ENCODE measurements around the gene SLC22A8. TPM values are rescaled to one million over a fixed set of nuclear protein-coding genes. Genes with fewer than 3 reads are reported as not detected.
"Not testable (repeated sequence)": the region's sequence is repeated elsewhere in the genome, so short reads cannot be mapped to it uniquely, and the experiment has no call there.

SLC22A8 gene, protein sequence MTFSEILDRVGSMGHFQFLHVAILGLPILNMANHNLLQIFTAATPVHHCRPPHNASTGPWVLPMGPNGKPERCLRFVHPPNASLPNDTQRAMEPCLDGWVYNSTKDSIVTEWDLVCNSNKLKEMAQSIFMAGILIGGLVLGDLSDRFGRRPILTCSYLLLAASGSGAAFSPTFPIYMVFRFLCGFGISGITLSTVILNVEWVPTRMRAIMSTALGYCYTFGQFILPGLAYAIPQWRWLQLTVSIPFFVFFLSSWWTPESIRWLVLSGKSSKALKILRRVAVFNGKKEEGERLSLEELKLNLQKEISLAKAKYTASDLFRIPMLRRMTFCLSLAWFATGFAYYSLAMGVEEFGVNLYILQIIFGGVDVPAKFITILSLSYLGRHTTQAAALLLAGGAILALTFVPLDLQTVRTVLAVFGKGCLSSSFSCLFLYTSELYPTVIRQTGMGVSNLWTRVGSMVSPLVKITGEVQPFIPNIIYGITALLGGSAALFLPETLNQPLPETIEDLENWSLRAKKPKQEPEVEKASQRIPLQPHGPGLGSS
- total RNA-seq, result not detected
- polyA plus RNA-seq, result not detected
- long read RNA-seq, donor 1, result 0 reads
- long read RNA-seq, donor 2, result 0 reads
- long read RNA-seq, donor 3, result 0 reads
- long read RNA-seq, donor 4, result 0 reads
- long read RNA-seq, donor 5, result 0 reads
- long read RNA-seq, donor 6, result 0 reads
- long read RNA-seq, donor 7, result 0 reads
- long read RNA-seq, donor 8, result 0 reads
- long read RNA-seq, donor 9, result 0 reads
- long read RNA-seq, donor 10, result 0 reads

DNA sequence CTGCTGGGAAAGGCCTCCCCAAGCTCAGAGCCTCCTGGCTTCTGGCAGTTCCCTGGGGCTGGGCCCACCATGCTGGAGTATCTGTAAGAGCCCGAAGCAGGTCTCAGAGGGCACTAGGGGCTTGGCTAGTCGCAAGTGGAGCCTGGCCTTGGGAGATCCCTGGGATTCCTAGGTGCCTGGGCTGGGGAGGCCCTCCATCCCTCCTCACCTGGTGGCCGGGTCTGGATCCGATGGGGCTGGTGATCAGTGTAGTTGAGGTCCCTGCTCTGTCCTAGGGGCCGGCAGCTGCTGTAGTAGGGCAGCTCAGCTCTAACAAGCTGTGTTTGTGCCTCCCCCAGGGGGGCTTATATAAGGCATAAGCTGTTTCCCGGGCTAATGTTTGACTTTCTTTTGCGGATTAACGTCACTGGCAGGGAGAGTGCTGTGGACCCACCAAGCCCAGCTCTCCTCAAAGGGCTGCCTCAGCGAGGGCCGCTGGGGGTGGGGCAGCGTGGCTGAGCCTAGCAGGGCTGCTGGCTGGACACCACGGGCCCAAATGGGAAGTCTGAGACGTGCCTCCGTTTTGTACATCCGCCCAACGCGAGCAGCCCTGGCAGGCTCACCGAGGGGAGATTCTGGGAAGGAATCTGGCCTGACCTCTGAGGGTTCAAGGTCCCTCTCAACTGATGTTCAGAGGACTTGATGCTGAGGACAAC, at the start of gene SLC22A8:
Gene SLC22A8 (minus strand): TSS at position 321 of the 695 bp plus-strand sequence. CDS start 883 bp downstream, outside the sequence.
- WGBS, 4 donors, result 67 to 79% (median 71%) methylated on average over 10 to 18 of the region's 18 CpGs
- H3K4me3 ChIP-seq, result no peak within 1 kb of the TSS
- H3K27me3 ChIP-seq, result no peaks in the 10 kb centered on the region
- DNase-seq, result no peak
- no peaks in the 10 kb centered on the region for H3K9me3 ChIP-seq (replicated peaks in 1 of 3)
- no peaks in the 10 kb centered on the region for H3K4me1 ChIP-seq (replicated peaks in 1 of 2)
- no peak within 1 kb of the TSS for H3K27ac ChIP-seq
- intact Hi-C loops (cut with DNase I), result no loop called here
- H3K36me3 ChIP-seq (replicated peaks in 1 of 2), result no peaks in the 10 kb centered on the region
- no peak for TF ChIP-seq POLR2A (IDR thresholded peaks at IDR 0.05)
- TF ChIP-seq, protein P1, sequence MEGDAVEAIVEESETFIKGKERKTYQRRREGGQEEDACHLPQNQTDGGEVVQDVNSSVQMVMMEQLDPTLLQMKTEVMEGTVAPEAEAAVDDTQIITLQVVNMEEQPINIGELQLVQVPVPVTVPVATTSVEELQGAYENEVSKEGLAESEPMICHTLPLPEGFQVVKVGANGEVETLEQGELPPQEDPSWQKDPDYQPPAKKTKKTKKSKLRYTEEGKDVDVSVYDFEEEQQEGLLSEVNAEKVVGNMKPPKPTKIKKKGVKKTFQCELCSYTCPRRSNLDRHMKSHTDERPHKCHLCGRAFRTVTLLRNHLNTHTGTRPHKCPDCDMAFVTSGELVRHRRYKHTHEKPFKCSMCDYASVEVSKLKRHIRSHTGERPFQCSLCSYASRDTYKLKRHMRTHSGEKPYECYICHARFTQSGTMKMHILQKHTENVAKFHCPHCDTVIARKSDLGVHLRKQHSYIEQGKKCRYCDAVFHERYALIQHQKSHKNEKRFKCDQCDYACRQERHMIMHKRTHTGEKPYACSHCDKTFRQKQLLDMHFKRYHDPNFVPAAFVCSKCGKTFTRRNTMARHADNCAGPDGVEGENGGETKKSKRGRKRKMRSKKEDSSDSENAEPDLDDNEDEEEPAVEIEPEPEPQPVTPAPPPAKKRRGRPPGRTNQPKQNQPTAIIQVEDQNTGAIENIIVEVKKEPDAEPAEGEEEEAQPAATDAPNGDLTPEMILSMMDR (IDR thresholded peaks at IDR 0.05), result no peak

DNA sequence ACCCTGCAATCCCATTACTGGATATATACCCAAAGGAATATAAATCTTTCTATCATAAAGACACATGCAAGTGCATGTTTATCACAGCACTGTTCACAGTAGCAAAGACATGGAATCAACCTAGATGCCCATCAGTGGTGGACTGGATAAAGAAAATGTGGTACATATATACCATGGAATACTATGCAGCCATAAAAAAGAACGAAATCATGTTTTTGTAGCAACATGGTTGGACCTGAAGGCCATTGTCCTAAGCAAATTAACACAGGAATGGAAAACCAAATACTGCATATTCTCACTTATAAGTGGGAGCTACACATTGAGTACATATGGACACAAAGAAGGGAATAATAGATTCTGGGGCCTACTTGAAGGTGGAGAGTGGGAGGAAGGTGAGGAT, 30.6 kb upstream of the SLC22A8 start:
- 44 to 63% (median 56%) methylated on average over 1 of the region's 1 CpG for WGBS, 4 donors
- intact Hi-C loops (cut with DNase I); H3K4me1 ChIP-seq (replicated peaks in 1 of 2); H3K27me3 ChIP-seq; H3K27ac ChIP-seq; H3K36me3 ChIP-seq (replicated peaks in 1 of 2); DNase-seq; H3K9me3 ChIP-seq (replicated peaks in 1 of 3); H3K4me3 ChIP-seq: not testable (repeated sequence)

DNA sequence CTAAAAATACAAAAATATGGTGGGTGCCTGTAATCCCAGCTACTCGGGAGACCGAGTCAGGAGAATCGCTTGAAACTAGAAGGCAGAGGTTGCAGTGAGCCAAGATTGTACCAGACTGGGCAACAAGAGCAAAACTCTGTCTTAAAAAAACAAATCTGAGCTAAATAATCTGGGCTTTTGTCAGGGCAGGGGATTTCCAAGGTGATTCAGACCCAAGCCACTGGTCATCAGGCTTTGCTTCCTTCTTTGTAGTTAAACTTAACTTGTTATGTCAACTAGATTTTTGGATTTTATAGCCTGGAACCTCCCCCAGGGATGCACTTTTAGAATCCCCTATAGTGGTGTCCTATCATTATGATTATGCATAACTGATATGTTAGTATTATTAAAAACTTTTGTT, 27.0 kb upstream of the SLC22A8 start:
- Histone ChIP-seq H3K27ac (no peak overlapping the region), H3K27me3 (peaks cover 8% of the 10 kb centered on the region), H3K4me3 (no peak overlapping the region), H3K36me3 (replicated peaks in 1 of 2) (no peaks in the 10 kb centered on the region), H3K4me1 (replicated peaks in 1 of 2) (no peaks in the 10 kb centered on the region), H3K9me3 (replicated peaks in 1 of 3) (no peaks in the 10 kb centered on the region)
- intact Hi-C loops (cut with DNase I), result no loop called here
- DNase-seq, result no peak
- TF ChIP-seq POLR2A (IDR thresholded peaks at IDR 0.05), result no peak
- TF ChIP-seq, protein P1 (IDR thresholded peaks at IDR 0.05), result no peak
- 75 to 89% (median 84%) methylated on average over 3 of the region's 3 CpGs for WGBS, 4 donors

DNA sequence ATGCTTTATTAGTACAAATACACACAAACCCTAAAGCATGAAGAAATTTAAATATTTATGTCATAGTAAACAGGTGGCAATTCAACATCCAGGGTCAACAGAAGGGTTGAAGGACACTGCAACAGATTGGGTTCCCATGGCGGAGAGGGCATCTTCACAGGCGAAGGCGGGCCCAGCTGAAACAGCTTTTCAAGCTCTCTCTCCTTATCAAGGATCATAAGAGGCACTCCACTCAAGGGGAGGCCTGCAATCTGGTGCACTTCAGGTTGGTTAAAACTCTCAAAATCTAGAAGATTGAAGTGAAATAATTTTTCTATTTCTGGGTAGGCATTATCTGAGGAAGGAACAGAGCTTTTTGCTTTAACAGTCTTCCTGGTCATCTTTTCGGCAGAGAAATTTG, 16.8 kb upstream of the SLC22A8 start:
- no peak for TF ChIP-seq POLR2A (IDR thresholded peaks at IDR 0.05)
- TF ChIP-seq, protein P1 (IDR thresholded peaks at IDR 0.05), result no peak
- DNase-seq, result no peak
- Histone ChIP-seq H3K4me3 (no peak overlapping the region), H3K9me3 (replicated peaks in 1 of 3) (no peaks in the 10 kb centered on the region), H3K27ac (no peak overlapping the region), H3K4me1 (replicated peaks in 1 of 2) (no peaks in the 10 kb centered on the region), H3K36me3 (replicated peaks in 1 of 2) (no peaks in the 10 kb centered on the region), H3K27me3 (peaks cover 3% of the 10 kb centered on the region)
- intact Hi-C loops (cut with DNase I), result loop anchor here (10.0 kb wide), 1 partner anchor 182 kb away; no protein-coding TSS in a partner anchor
- 90 to 95% (median 92%) methylated on average over 4 of the region's 4 CpGs for WGBS, 4 donors

Measured in adrenal gland (tissue), 19 donors.